Muscle of back (tissue), 11 donors: Measurements from ENCODE around the gene HSD11B1. TPM values are rescaled to one million over a fixed set of nuclear protein-coding genes. Genes with fewer than 3 reads are reported as not detected.

Experiments used
- DNase-seq, 3 donors: peaks; one replicate each; pipeline versions ENCODE4 v3.0.0 to v3.0.0-alpha.2; 2013
- polyA plus RNA-seq, 10 donors: library from polyadenylated mRNA; unstranded; fragments of 120-200 nt; gene quantifications; one replicate each; pipeline ENCODE4 v1.2.1, GENCODE V29; 2013; ENCODE audit not compliant: insufficient read length in 10 of 10

HSD11B1 gene
- polyA plus RNA-seq, 10 donors: 0.15 to 0.62 (median 0.29) TPM; not detected in 1

- DNase-seq: no peak
These were observed 47.1 kb downstream of the HSD11B1 start for GRCh38 chr1:209751627-209752231.

- DNase-seq: no peak
These were observed 48.2 kb downstream of the HSD11B1 start for GRCh38 chr1:209752890-209753289.

GRCh38 chr1:209755256-209755655 lies 50.6 kb downstream of the HSD11B1 start:
- no peak for DNase-seq

- DNase-seq: peak in 1 of 3 donors; percentile 32
These were observed 51.4 kb downstream of the HSD11B1 start, which contains the start of gene TRAF3IP3 for GRCh38 chr1:209755926-209756614. TSS of gene TRAF3IP3 (plus strand) at chr1:209756053. CDS start at chr1:209760040, 3,987 bp downstream.

GRCh38 chr1:209756615-209757445 lies 52.2 kb downstream of the HSD11B1 start:
- no peak for DNase-seq

- DNase-seq: no peak
These were observed 53.8 kb downstream of the HSD11B1 start for GRCh38 chr1:209758400-209758799.

GRCh38 chr1:209759829-209760359 lies 55.2 kb downstream of the HSD11B1 start:
- peak in 1 of 3 donors; percentile 18 for DNase-seq

GRCh38 chr1:209761011-209761635 lies 56.5 kb downstream of the HSD11B1 start:
- no peak for DNase-seq

- no peak for DNase-seq
These were observed 61.4 kb downstream of the HSD11B1 start for GRCh38 chr1:209766051-209766450.

- no peak for DNase-seq
These were observed 62.5 kb downstream of the HSD11B1 start for GRCh38 chr1:209767096-209767495.

- no peak for DNase-seq
These were observed 63.1 kb downstream of the HSD11B1 start for GRCh38 chr1:209767706-209768105.

- DNase-seq: no peak
These were observed 63.7 kb downstream of the HSD11B1 start for GRCh38 chr1:209768354-209768774.

GRCh38 chr1:209769171-209769904 lies 64.7 kb downstream of the HSD11B1 start:
- peak in 2 of 3 donors; percentile 59 to 77 for DNase-seq

GRCh38 chr1:209769971-209770370 lies 65.3 kb downstream of the HSD11B1 start:
- DNase-seq: peak in 1 of 3 donors; percentile 24

- DNase-seq: no peak
These were observed 66.2 kb downstream of the HSD11B1 start for GRCh38 chr1:209770636-209771415.

GRCh38 chr1:209772126-209772525 lies 67.5 kb downstream of the HSD11B1 start:
- DNase-seq: no peak

GRCh38 chr1:209774592-209774991 lies 69.9 kb downstream of the HSD11B1 start:
- DNase-seq: no peak

- no peak for DNase-seq
These were observed 71.0 kb downstream of the HSD11B1 start for GRCh38 chr1:209775678-209776077.

GRCh38 chr1:209777587-209777986 lies 72.9 kb downstream of the HSD11B1 start:
- no peak for DNase-seq

GRCh38 chr1:209778102-209778501 lies 73.5 kb downstream of the HSD11B1 start:
- DNase-seq: no peak
